ENCODE measurements around the gene DCDC2C.

DCDC2C gene

GRCh38 chr2:3703236-3703756 lies at the start of gene DCDC2C:
DCDC2C (plus strand) TSS chr2:3703575; CDS start chr2:3703752, 177 bp downstream.
- no peak for DNase-seq

GRCh38 chr2:3654011-3654410 lies 49.4 kb upstream of the DCDC2C start:
- no peak for DNase-seq

- no peak for DNase-seq
Observed at GRCh38 chr2:3654531-3655225, 48.7 kb upstream of the DCDC2C start.

- no peak for DNase-seq
Observed at GRCh38 chr2:3655871-3656761, 47.3 kb upstream of the DCDC2C start.

GRCh38 chr2:3656762-3657721 lies 46.3 kb upstream of the DCDC2C start:
- no peak for DNase-seq

GRCh38 chr2:3657881-3658280 lies 45.5 kb upstream of the DCDC2C start, which contains the start of gene ALLC:
ALLC (plus strand) TSS chr2:3658200; CDS start chr2:3671158, 12,958 bp downstream.
- no peak for DNase-seq

- no peak for DNase-seq
Observed at GRCh38 chr2:3659447-3660432, 43.6 kb upstream of the DCDC2C start.

- DNase-seq: peak; percentile 9
Observed at GRCh38 chr2:3660640-3661039, 42.7 kb upstream of the DCDC2C start.

- DNase-seq: no peak
Observed at GRCh38 chr2:3661149-3661660, 42.2 kb upstream of the DCDC2C start.

- DNase-seq: no peak
Observed at GRCh38 chr2:3662239-3662638, 41.1 kb upstream of the DCDC2C start.

- DNase-seq: no peak
Observed at GRCh38 chr2:3664118-3664517, 39.3 kb upstream of the DCDC2C start.

- no peak for DNase-seq
Observed at GRCh38 chr2:3664925-3665324, 38.5 kb upstream of the DCDC2C start.

GRCh38 chr2:3665886-3666612 lies 37.3 kb upstream of the DCDC2C start:
- no peak for DNase-seq

GRCh38 chr2:3666613-3666975 lies 36.8 kb upstream of the DCDC2C start:
- DNase-seq: no peak

GRCh38 chr2:3667151-3667631 lies 36.2 kb upstream of the DCDC2C start:
- DNase-seq: no peak

GRCh38 chr2:3669656-3670055 lies 33.7 kb upstream of the DCDC2C start:
- DNase-seq: no peak

- no peak for DNase-seq
Observed at GRCh38 chr2:3670376-3670775, 33.0 kb upstream of the DCDC2C start.

GRCh38 chr2:3670941-3671340 lies 32.4 kb upstream of the DCDC2C start:
- DNase-seq: no peak

GRCh38 chr2:3672861-3673678 lies 30.3 kb upstream of the DCDC2C start:
- DNase-seq: no peak
